Tibial nerve (tissue), 4 donors: ENCODE results near the gene ELAVL4. TPM values are rescaled to one million over a fixed set of nuclear protein-coding genes. Genes with fewer than 3 reads are reported as not detected.

Experiments
- total RNA-seq, 4 donors: library from RNA; depleted of rRNA; stranded (reverse); fragments of >200 nt; gene quantifications; one replicate each; pipeline ENCODE4 v1.1.0, GENCODE V29; 2016

ELAVL4 gene
- total RNA-seq, 4 donors from 2014 or later: not detected

Other genes with a start within 250 kb of the ELAVL4 start
- 1 to 10 TPM in 2 of 4 donors, under 1 TPM in 1, not detected in 1; 0.44 to 1.5 (median 1.2) TPM for gene AGBL4, start 85.0 kb upstream of the ELAVL4 start, total RNA-seq